K562 (cell line): ENCODE data around the gene CCDC148. TPM values are rescaled to one million over a fixed set of nuclear protein-coding genes. Genes with fewer than 3 reads are reported as not detected.

Experiments
- ATAC-seq: fragments of 200-7000 bp; cut with Tn5 transposase; 3 replicates; pipeline ENCODE4 v1.9.1; 2020; ENCODE audit warnings: moderate library complexity
- BruUV-seq: library from RNA; stranded (reverse); fragments of 400-500 nt; replicated peaks from 2 replicates; lab custom pipeline; 2021; lab: Mats Ljungman, UMichigan
- CTCF ChIA-PET: fragments of 300-600 bp; formaldehyde crosslinking; extraction: SDS; loops from one replicate; lab custom pipeline; 2021; ENCODE audit warnings: low intra/inter-chr PET ratio; lab: Yijun Ruan, JAX
- POLR2A ChIA-PET: fragments of 300-600, 350-650 bp; sonication (Branson Sonifier 250); formaldehyde crosslinking; extraction: SDS; loops from one replicate; lab custom pipeline; 2021; ENCODE audit warnings: antibody characterized with exemption, inconsistent platforms; lab: Yijun Ruan, JAX
- DNase-seq, 4 experiments: peaks; one replicate each; pipeline versions ENCODE4 v3.0.0 to v3.0.0-alpha.2; 2011 to 2018; ENCODE audit warnings: low spot score in 3 of 4, mixed read lengths in 3 of 4; ENCODE audit errors: extremely low read depth in 1 of 4
- FAIRE-seq: peaks from 2 replicates; lab custom pipeline; 2011; peaks lifted over from hg19 to GRCh38; lab: Jason Lieb, UNC
- H2AFZ ChIP-seq: 2 replicates; pipeline ENCODE4 v1.6.0; 2011; ENCODE audit warnings: low read depth, low read length, control low read depth, inconsistent platforms
- H3K27ac ChIP-seq: fragments of 200-600 bp; 3 replicates; pipeline ENCODE4 v1.8.0; 2011; ENCODE audit warnings: low read depth, mild to moderate bottlenecking, control low read depth, inconsistent platforms, low read length, moderate library complexity, mixed read lengths; ENCODE audit errors: extremely low read depth
- H3K27me3 ChIP-seq, 2 experiments: fragments of 300-600 bp in 1 of 2; 2 replicates in 1 of 2; 3 replicates in 1 of 2; pipeline versions ENCODE4 v1.6.0 to v1.8.0; 2011; ENCODE audit warnings: inconsistent platforms in 2 of 2, low read length in 2 of 2, mild to moderate bottlenecking in 1 of 2, mixed read lengths in 1 of 2, moderate library complexity in 1 of 2; ENCODE audit not compliant: control insufficient read depth in 2 of 2, insufficient read depth in 2 of 2
- H3K36me3 ChIP-seq: fragments of 300-600 bp; 3 replicates; pipeline ENCODE4 v1.8.0; 2011; ENCODE audit warnings: mild to moderate bottlenecking, low read length, inconsistent platforms; ENCODE audit not compliant: control insufficient read depth, insufficient read depth
- H3K4me1 ChIP-seq, 2 experiments: fragments of 200-600 bp in 1 of 2; replicated peaks in 1 of 2; 2 replicates in 1 of 2; 3 replicates in 1 of 2; pipeline versions ENCODE4 v1.5.1 to v1.8.0; 2011; ENCODE audit warnings: inconsistent platforms in 2 of 2, low read length in 2 of 2, mild to moderate bottlenecking in 1 of 2, mixed read lengths in 1 of 2, moderate library complexity in 1 of 2; ENCODE audit not compliant: control insufficient read depth in 2 of 2, insufficient read depth in 2 of 2
- H3K4me2 ChIP-seq: 2 replicates; pipeline ENCODE4 v1.6.1; 2011; ENCODE audit warnings: low read length, control low read depth, inconsistent platforms, mixed read lengths; ENCODE audit not compliant: insufficient read depth
- H3K4me3 ChIP-seq: fragments of 200-600 bp; sonication (generic), shearing (Covaris generic); 2 replicates; pipeline ENCODE4 v1.5.1; 2016; ENCODE audit warnings: control low read depth, inconsistent platforms
- H3K79me2 ChIP-seq: fragments of 200-600 bp; 3 replicates; pipeline ENCODE4 v1.8.0; 2011; ENCODE audit warnings: low read length, inconsistent platforms; ENCODE audit not compliant: control insufficient read depth, insufficient read depth
- H3K9ac ChIP-seq, 2 experiments: 2 replicates each; pipeline versions ENCODE4 v1.6.0 to v1.6.1; 2011; ENCODE audit warnings: low read depth in 2 of 2, low read length in 2 of 2, control low read depth in 1 of 2, inconsistent platforms in 1 of 2, mild to moderate bottlenecking in 1 of 2, mixed read lengths in 1 of 2; ENCODE audit not compliant: insufficient read depth in 1 of 2
- H3K9me1 ChIP-seq: one replicate; pipeline ENCODE4 v1.6.0; 2011; ENCODE audit warnings: inconsistent platforms, mild to moderate bottlenecking, low read length, moderate library complexity; ENCODE audit not compliant: control insufficient read depth, insufficient read depth
- H3K9me3 ChIP-seq: replicated peaks from 2 replicates; pipeline ENCODE4 v1.5.1; 2011; ENCODE audit warnings: low read depth, low read length, inconsistent platforms; ENCODE audit not compliant: control insufficient read depth, insufficient read depth
- H4K20me1 ChIP-seq: replicated peaks from 2 replicates; pipeline ENCODE4 v1.6.1; 2011; ENCODE audit warnings: low read length, inconsistent platforms, mixed read lengths; ENCODE audit not compliant: control insufficient read depth, insufficient read depth
- MNT ChIP-seq, 2 experiments: fragments of 450-650 bp; conservative IDR thresholded peaks; 2 replicates each; pipeline ENCODE4 v1.6.1; 2017; ENCODE audit warnings: mild to moderate bottlenecking in 2 of 2, moderate library complexity in 2 of 2
- PHF21A ChIP-seq: fragments of 450-650 bp; IDR thresholded peaks from 2 replicates; pipeline ENCODE4 v1.6.1; 2017; ENCODE audit warnings: low read depth, borderline replicate concordance
- SRSF9 ChIP-seq: fragments of 200-400 bp; formaldehyde crosslinking; IDR thresholded peaks from 2 replicates; pipeline ENCODE4 v1.6.1; 2017; ENCODE audit warnings: low read depth, low read length, borderline replicate concordance
- ZC3H11A ChIP-seq: IDR thresholded peaks from 2 replicates; pipeline ENCODE4 v1.6.1; 2012; ENCODE audit warnings: low read depth, low read length, improper control_type of control experiment
- ZNF76 ChIP-seq: fragments of 250-450 bp; sonication (Bioruptor Pico); IDR thresholded peaks from 2 replicates; pipeline ENCODE4 v1.4.0; 2020; ENCODE audit warnings: mild to moderate bottlenecking, moderate library complexity, borderline replicate concordance
- ZNF778 ChIP-seq: fragments of 450-650 bp; formaldehyde crosslinking; IDR thresholded peaks from 2 replicates; pipeline ENCODE4 v1.4.0; 2020; ENCODE audit warnings: mild to moderate bottlenecking, moderate library complexity
- WGBS: fragments of 100-300 bp; shearing (Covaris generic); methylation state at CpG from one replicate; pipeline ENCODE4 v1.1.6; 2016; ENCODE audit warnings: low coverage, mixed read lengths; ENCODE audit not compliant: insufficient coverage; ENCODE audit errors: missing lambda C conversion rate; 5-methylcytosine and 5-hydroxymethylcytosine counted together
- in situ Hi-C: fragments of 300-500 bp; cut with MboI; formaldehyde crosslinking; loops from 4 replicates; pipeline ENCODE4 v1.15.0; 2018; ENCODE audit warnings: inconsistent platforms, mixed read lengths
- intact Hi-C: fragments of 100-400 bp; cut with micrococcal nuclease; formaldehyde crosslinking; loops from 2 replicates; pipeline ENCODE4 v1.14.2; 2022
- polyA plus RNA-seq, 8 experiments: library from polyadenylated mRNA; depleted of rRNA in 4 of 8; stranded (reverse) in 5 of 8; unstranded in 3 of 8; fragments of >200 nt; fragmentation: Nextera tagmentation in 2 of 8; fragmentation: Illumina TruSeq in 1 of 8; extraction: Ambion mirVana in 2 of 8; extraction: Trizol in 1 of 8; gene quantifications; 2 replicates each; pipeline versions ENCODE4 v1.2.1 to v1.2.3, GENCODE V29; 2011 to 2014; ENCODE audit warnings: inconsistent platforms in 1 of 8, missing spikeins in 1 of 8
- total RNA-seq, 7 experiments: library from RNA; depleted of rRNA in 6 of 7; stranded (reverse); fragments of >200 nt in 6 of 7; fragmentation: Illumina TruSeq in 2 of 7; extraction: Trizol in 2 of 7; gene quantifications; 2 replicates each; pipeline versions ENCODE4 v1.2.1 to v1.2.3, GENCODE V29; 2011 to 2021; ENCODE audit warnings: low replicate concordance in 1 of 7
- TF ChIP-seq, protein P1 (sequence below): sonication (generic); IDR thresholded peaks from 2 replicates; pipeline ENCODE4 v1.6.1; 2016

Gene CCDC148
- total and polyA plus RNA-seq, 9 of the 15 experiments (the other 6 are each of a cell fraction or from before 2014, with no cell fraction given) = 0.10 to 1.4 (median 0.65) TPM

DNA sequence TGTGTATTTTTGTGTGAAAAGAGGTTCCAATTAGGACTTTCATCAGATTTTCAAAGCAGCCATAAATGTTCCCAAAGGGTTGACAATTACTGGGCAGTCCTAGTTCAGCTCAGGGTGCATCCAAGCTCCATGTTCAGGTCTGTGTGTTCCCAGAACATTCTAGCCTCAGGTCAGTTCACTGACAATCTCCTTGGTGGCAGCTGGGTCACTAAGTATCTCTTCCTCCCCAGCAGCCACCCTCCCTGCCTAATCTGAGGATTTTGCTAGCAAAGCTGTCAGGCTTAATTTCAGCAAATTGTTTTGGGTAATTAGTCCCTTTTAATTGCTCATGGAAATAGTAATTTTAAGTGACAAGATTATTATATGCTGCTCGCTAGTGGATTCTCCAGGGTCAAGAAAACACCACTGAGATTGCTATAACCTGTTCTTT lies 325.1 kb downstream of the CCDC148 start:
- CTCF ChIA-PET = interaction anchor here (0.6 kb wide), 1 partner anchor 998 kb away, joined by 3 read pairs; no protein-coding TSS in a partner anchor
- DNase-seq = no peak
- intact Hi-C loops (no loop called here), in situ Hi-C loops (no loop called here)
- no peaks in the 10 kb centered on the region for H3K4me1 ChIP-seq
- no peak for FAIRE-seq
- peaks cover 8 to 12% of the 10 kb centered on the region in 2 experiments; a peak in 4 of 5 replicates for H3K27me3 ChIP-seq
- no peak overlapping the region for H3K4me3 ChIP-seq
- 0% methylated on average over 1 of the region's 1 CpG for WGBS
- no peaks in the 10 kb centered on the region for H3K79me2 ChIP-seq
- H3K36me3 ChIP-seq = no peaks in the 10 kb centered on the region
- no peak for ATAC-seq
- no peak overlapping the region for H3K4me2 ChIP-seq
- no peaks in the 10 kb centered on the region for H4K20me1 ChIP-seq
- BruUV-seq = no TSS peak
- H3K9me1 ChIP-seq = no peaks in the 10 kb centered on the region
- H2AFZ ChIP-seq = no peak overlapping the region
- no peak overlapping the region for H3K9ac ChIP-seq
- H3K9me3 ChIP-seq = no peaks in the 10 kb centered on the region
- TF ChIP-seq ZC3H11A = no peak
- TF ChIP-seq ZNF76 (CRISPR knock-in tag) = no peak
- H3K27ac ChIP-seq = no peak overlapping the region
- POLR2A ChIA-PET = interaction anchor here (0.6 kb wide), 1 partner anchor 14 kb away, joined by 3 read pairs; no protein-coding TSS in a partner anchor

- Histone ChIP-seq H3K9me3 (no peaks in the 10 kb centered on the region), H4K20me1 (no peaks in the 10 kb centered on the region), H3K79me2 (no peaks in the 10 kb centered on the region), H3K27me3 (peaks cover 8 to 14% of the 10 kb centered on the region in 2 experiments; a peak in 3 of 5 replicates), H3K4me1 (no peaks in the 10 kb centered on the region), H3K36me3 (no peaks in the 10 kb centered on the region), H3K4me2 (no peak overlapping the region), H3K9me1 (no peaks in the 10 kb centered on the region), H2AFZ (no peak overlapping the region), H3K9ac (no peak overlapping the region), H3K4me3 (no peak overlapping the region), H3K27ac (no peak overlapping the region)
- ChIA-PET POLR2A (no interaction called here), CTCF (interaction anchor here (0.6 kb wide), 1 partner anchor 997 kb away, joined by 3 read pairs; no protein-coding TSS in a partner anchor)
- DNase-seq (no peak), ATAC-seq (no peak), FAIRE-seq (no peak)
- no TSS peak for BruUV-seq
- intact Hi-C loops (no loop called here), in situ Hi-C loops (no loop called here)
- 9% methylated on average over 2 of the region's 2 CpGs for WGBS
- TF ChIP-seq SRSF9 (no peak), MNT (conservative IDR thresholded peaks at IDR 0.05) (no peak), ZNF778 (CRISPR knock-in tag) (no peak), PHF21A (no peak)
- TF ChIP-seq, protein P1, sequence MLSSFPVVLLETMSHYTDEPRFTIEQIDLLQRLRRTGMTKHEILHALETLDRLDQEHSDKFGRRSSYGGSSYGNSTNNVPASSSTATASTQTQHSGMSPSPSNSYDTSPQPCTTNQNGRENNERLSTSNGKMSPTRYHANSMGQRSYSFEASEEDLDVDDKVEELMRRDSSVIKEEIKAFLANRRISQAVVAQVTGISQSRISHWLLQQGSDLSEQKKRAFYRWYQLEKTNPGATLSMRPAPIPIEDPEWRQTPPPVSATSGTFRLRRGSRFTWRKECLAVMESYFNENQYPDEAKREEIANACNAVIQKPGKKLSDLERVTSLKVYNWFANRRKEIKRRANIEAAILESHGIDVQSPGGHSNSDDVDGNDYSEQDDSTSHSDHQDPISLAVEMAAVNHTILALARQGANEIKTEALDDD = no peak
Measured at GRCh38 chr2:158130832-158131473, 325.6 kb downstream of the CCDC148 start.
